ENCODE measurements around the gene WDR19. TPM values are rescaled to one million over a fixed set of nuclear protein-coding genes. Genes with fewer than 3 reads are reported as not detected.

The WDR19 gene
- total and polyA plus RNA-seq, 3 experiments from 2014 or later = 3.4 to 16.5 (median 15.7) TPM

GRCh38 chr4:39326468-39326977 is 144.2 kb downstream of the WDR19 start:
- ChIA-PET CTCF (no interaction called here), POLR2A (no interaction called here)
- no peaks in the 10 kb centered on the region for H3K9me3 Mint-ChIP-seq

GRCh38 chr4:39330353-39330752 is 148.0 kb downstream of the WDR19 start:
- Mint-ChIP-seq H3K27me3 (no peaks in the 10 kb centered on the region), H3K4me1 (peaks cover 30 to 52% (median 41%) of the 10 kb centered on the region in 3 donors), H3K27ac (peak overlapping the region in 1 of 8 donors; percentile 56), H3K36me3 (peaks cover 4 to 29% (median 19%) of the 10 kb centered on the region in 3 donors), H3K9me3 (no peaks in the 10 kb centered on the region), H3K4me3 (no peak overlapping the region)
- H3K9me3 ChIP-seq (ENCODE audit: low read length) = no peaks in the 10 kb centered on the region
- no peak overlapping the region for H3K27ac ChIP-seq (ENCODE audit: low read depth, low read length)
- no peaks in the 10 kb centered on the region for H3K4me1 ChIP-seq (ENCODE audit: insufficient read depth, low read length)
- CTCF ChIA-PET = no interaction called here
- no peak overlapping the region for H3K4me3 ChIP-seq (ENCODE audit: low read length)
- H3K27me3 ChIP-seq (ENCODE audit: insufficient read depth, low read length, poor library complexity, severe bottlenecking) = no peaks in the 10 kb centered on the region
- peaks cover 17% of the 10 kb centered on the region for H3K36me3 ChIP-seq (ENCODE audit: insufficient read depth, low read length)
- POLR2A ChIA-PET = no interaction called here
- no peak for DNase-seq

More at GRCh38 chr4:39326468-39326977, 144.2 kb downstream of the WDR19 start:
- Histone ChIP-seq H3K36me3 (ENCODE audit: insufficient read depth, low read length) (peaks cover 17% of the 10 kb centered on the region), H3K4me3 (ENCODE audit: low read length) (no peak overlapping the region), H3K27me3 (ENCODE audit: insufficient read depth, low read length, poor library complexity, severe bottlenecking) (no peaks in the 10 kb centered on the region), H3K27ac (ENCODE audit: low read depth, low read length) (no peak overlapping the region), H3K9me3 (ENCODE audit: low read length) (no peaks in the 10 kb centered on the region), H3K4me1 (ENCODE audit: insufficient read depth, low read length) (no peaks in the 10 kb centered on the region)
- DNase-seq = no peak
- Mint-ChIP-seq H3K4me1 (peaks cover 17 to 22% (median 21%) of the 10 kb centered on the region in 3 donors), H3K4me3 (no peak overlapping the region), H3K27ac (peak overlapping the region in 1 of 8 donors; percentile 17), H3K36me3 (peaks cover 9 to 61% (median 27%) of the 10 kb centered on the region in 3 donors), H3K27me3 (no peaks in the 10 kb centered on the region)

DNA sequence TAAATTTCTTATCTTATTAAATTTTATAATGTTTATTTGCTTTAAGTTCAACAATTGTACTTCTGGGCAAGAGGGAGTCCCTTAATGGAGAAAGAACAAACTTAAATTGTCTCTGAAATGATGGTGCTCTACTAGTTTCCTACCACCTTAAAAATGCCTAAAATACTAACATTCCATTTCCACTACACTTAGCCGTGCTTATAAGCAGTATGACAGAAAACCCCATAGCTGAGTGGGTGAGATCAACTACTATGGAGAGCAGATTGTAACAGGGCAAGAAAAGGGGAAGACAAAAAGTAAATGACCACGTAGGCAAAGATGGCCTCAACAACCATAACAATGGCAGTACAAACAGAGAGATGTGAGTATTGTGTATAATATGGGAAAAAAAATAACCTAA is 148.9 kb downstream of the WDR19 start:
- no peaks in the 10 kb centered on the region for H3K27me3 ChIP-seq (ENCODE audit: insufficient read depth, low read length, poor library complexity, severe bottlenecking)
- H3K27ac ChIP-seq (ENCODE audit: low read depth, low read length) = no peak overlapping the region
- H3K27ac Mint-ChIP-seq = no peak overlapping the region
- H3K4me1 ChIP-seq (ENCODE audit: insufficient read depth, low read length) = no peaks in the 10 kb centered on the region
- peaks cover 12% of the 10 kb centered on the region for H3K36me3 ChIP-seq (ENCODE audit: insufficient read depth, low read length)
- peaks cover 34 to 60% (median 50%) of the 10 kb centered on the region in 3 donors for H3K4me1 Mint-ChIP-seq
- no peaks in the 10 kb centered on the region for H3K9me3 Mint-ChIP-seq
- H3K36me3 Mint-ChIP-seq = peaks cover 4 to 21% (median 19%) of the 10 kb centered on the region in 3 donors
- ChIA-PET POLR2A (no interaction called here), CTCF (no interaction called here)
- DNase-seq = no peak
- H3K4me3 Mint-ChIP-seq = no peak overlapping the region
- H3K9me3 ChIP-seq (ENCODE audit: low read length) = no peaks in the 10 kb centered on the region
- H3K27me3 Mint-ChIP-seq = no peaks in the 10 kb centered on the region
- H3K4me3 ChIP-seq (ENCODE audit: low read length) = no peak overlapping the region

Other genes starting within 250 kb of the WDR19 start
- 1 to 10 TPM; 6.7 to 7.3 TPM for gene TMEM156, start 150.1 kb upstream of the WDR19 start, total RNA-seq
- 24.3 TPM for gene TMEM156, start 150.1 kb upstream of the WDR19 start, polyA plus RNA-seq
- 10 to 100 TPM; 11.7 to 13.0 TPM for gene KLHL5, start 120.3 kb upstream of the WDR19 start, total RNA-seq
- 8.3 TPM for gene KLHL5, start 120.3 kb upstream of the WDR19 start, polyA plus RNA-seq
- gene RFC1, start 183.8 kb downstream of the WDR19 start, total RNA-seq = 10 to 100 TPM; 79.8 to 82.9 TPM
- 45.7 TPM for gene RFC1, start 183.8 kb downstream of the WDR19 start, polyA plus RNA-seq
- not detected for gene KLB, start 224.4 kb downstream of the WDR19 start, total RNA-seq
- not detected for gene KLB, start 224.4 kb downstream of the WDR19 start, polyA plus RNA-seq

Measured in CD8-positive, alpha-beta memory T cell (primary cell).